Measurements from ENCODE around the gene IL16.
"Not testable (repeated sequence)": the region's sequence is repeated elsewhere in the genome, so short reads cannot be mapped to it uniquely, and the experiment has no call there.

Gene IL16

DNA sequence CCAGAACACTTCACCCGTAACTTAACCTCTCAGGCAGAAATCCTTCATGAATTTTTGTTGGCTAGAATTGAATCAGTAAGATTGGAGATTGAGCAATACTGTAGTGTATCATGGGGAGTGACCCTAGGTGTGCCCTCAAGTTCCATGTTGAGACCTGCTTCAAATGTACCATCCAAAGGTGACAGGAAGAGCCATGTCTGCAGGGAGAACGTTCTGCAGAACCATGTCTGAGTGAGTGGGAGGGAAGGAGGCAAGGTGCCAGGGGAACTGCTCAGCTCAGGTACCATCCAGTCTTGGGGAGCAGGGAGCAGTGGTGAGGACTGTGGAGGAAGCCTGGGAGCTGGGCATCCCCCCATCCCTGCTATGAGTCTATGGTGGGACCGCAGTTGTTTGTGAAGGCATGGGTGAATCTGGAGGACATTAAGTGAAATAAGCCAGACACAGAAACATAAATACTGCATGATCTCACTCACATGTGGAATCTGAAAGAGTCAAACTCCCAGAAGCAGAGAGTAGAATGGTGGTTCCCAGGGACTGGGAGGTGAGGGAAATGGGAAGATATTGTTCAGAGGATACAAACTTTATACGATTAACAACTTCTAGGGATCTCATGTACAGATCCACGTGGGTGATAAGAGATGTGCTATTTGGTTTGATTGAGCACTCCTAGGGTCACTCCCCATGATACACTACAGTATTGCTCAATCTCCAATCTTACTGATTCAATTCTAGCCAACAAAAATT is 39.3 kb upstream of the IL16 start:
- H3K4me3 ChIP-seq (ENCODE audit: control insufficient read depth, low read depth, low read length) = no peak overlapping the region
- peak; percentile 71 for DNase-seq (ENCODE audit: low read depth)
- TF ChIP-seq, protein P1, sequence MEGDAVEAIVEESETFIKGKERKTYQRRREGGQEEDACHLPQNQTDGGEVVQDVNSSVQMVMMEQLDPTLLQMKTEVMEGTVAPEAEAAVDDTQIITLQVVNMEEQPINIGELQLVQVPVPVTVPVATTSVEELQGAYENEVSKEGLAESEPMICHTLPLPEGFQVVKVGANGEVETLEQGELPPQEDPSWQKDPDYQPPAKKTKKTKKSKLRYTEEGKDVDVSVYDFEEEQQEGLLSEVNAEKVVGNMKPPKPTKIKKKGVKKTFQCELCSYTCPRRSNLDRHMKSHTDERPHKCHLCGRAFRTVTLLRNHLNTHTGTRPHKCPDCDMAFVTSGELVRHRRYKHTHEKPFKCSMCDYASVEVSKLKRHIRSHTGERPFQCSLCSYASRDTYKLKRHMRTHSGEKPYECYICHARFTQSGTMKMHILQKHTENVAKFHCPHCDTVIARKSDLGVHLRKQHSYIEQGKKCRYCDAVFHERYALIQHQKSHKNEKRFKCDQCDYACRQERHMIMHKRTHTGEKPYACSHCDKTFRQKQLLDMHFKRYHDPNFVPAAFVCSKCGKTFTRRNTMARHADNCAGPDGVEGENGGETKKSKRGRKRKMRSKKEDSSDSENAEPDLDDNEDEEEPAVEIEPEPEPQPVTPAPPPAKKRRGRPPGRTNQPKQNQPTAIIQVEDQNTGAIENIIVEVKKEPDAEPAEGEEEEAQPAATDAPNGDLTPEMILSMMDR (conservative IDR thresholded peaks at IDR 0.05; ENCODE audit: control insufficient read depth, insufficient read depth, low read depth, low read length) = no peak

DNA sequence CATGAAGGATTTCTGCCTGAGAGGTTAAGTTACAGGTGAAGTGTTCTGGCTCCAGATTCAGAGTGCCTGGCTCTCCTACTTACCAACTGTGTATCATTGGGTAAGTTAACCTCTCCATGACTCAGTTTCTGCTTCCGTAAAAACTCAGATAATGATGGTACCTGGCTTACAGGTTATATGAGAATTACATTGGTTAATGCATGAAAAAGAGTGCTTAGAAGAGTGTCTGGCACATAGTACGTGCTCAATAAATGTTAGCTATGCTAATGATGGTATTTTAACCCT is 38.8 kb upstream of the IL16 start:
- no peak overlapping the region for H3K4me3 ChIP-seq (ENCODE audit: control insufficient read depth, low read depth, low read length)
- TF ChIP-seq, protein P1 (conservative IDR thresholded peaks at IDR 0.05; ENCODE audit: control insufficient read depth, insufficient read depth, low read depth, low read length) = no peak
- no peak for DNase-seq (ENCODE audit: low read depth)

GRCh38 chr15:81158561-81158960 is 38.1 kb upstream of the IL16 start:
- H3K4me3 ChIP-seq (ENCODE audit: control insufficient read depth, low read depth, low read length) = not testable (repeated sequence)

GRCh38 chr15:81160312-81161159 is 36.1 kb upstream of the IL16 start:
- TF ChIP-seq, protein P1 (conservative IDR thresholded peaks at IDR 0.05; ENCODE audit: control insufficient read depth, insufficient read depth, low read depth, low read length) = no peak
- DNase-seq (ENCODE audit: low read depth) = peak; percentile 98
- no peak overlapping the region for H3K4me3 ChIP-seq (ENCODE audit: control insufficient read depth, low read depth, low read length)

More at GRCh38 chr15:81158561-81158960, 38.1 kb upstream of the IL16 start:
- not testable (repeated sequence) for DNase-seq (ENCODE audit: low read depth)

GRCh38 chr15:81161160-81161673 is 35.5 kb upstream of the IL16 start:
- TF ChIP-seq, protein P1 (conservative IDR thresholded peaks at IDR 0.05; ENCODE audit: control insufficient read depth, insufficient read depth, low read depth, low read length) = no peak
- no peak for DNase-seq (ENCODE audit: low read depth)
- no peak overlapping the region for H3K4me3 ChIP-seq (ENCODE audit: control insufficient read depth, low read depth, low read length)

DNA sequence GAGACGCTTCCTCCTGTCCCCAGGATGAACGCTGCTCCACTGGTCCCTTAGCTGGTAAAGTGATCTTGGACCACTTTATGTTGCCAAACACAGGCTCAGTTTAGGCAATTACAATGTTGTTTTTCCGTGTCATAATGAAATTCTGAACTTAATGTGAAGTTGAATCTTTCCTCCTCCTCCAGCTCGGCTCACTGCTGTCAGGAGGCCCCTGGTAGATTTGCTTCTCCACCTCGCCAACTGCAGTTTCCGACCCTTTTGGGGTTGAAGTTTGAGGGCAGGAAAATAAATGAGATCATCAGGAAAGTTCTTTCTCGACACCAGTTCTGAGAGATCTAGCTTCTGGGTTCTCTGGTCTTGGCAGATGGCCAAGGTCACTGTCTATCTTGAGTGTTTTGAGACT is 34.8 kb upstream of the IL16 start:
- TF ChIP-seq, protein P1 (conservative IDR thresholded peaks at IDR 0.05; ENCODE audit: control insufficient read depth, insufficient read depth, low read depth, low read length) = no peak
- no peak for DNase-seq (ENCODE audit: low read depth)
- H3K4me3 ChIP-seq (ENCODE audit: control insufficient read depth, low read depth, low read length) = no peak overlapping the region

Measured in fibroblast of mammary gland (primary cell).